NCI-H524 treated with DMSO at 0.1 percent for 48 hours (cell line): Measurements from ENCODE around the gene ATXN10.
"Not testable (repeated sequence)": the region's sequence is repeated elsewhere in the genome, so short reads cannot be mapped to it uniquely, and the experiment has no call there.

ENCODE experiments used
- DNase-seq: peaks from one replicate; lab custom pipeline; 2025; lab: John Stamatoyannopoulos, UW

The ATXN10 gene

GRCh38 chr22:45671783-45672563, at the start of gene ATXN10:
Gene ATXN10 (plus strand): TSS chr22:45671834. CDS start chr22:45672064, 230 bp downstream.
- peak; percentile 29 for DNase-seq

- DNase-seq, result no peak
Measured at GRCh38 chr22:45621836-45622600, 49.6 kb upstream of the ATXN10 start.

- DNase-seq, result not testable (repeated sequence)
Measured at GRCh38 chr22:45623464-45624145, 48.0 kb upstream of the ATXN10 start.

- DNase-seq, result no peak
Measured at GRCh38 chr22:45626198-45626651, 45.4 kb upstream of the ATXN10 start.

- no peak for DNase-seq
Measured at GRCh38 chr22:45627489-45628233, 44.0 kb upstream of the ATXN10 start.

GRCh38 chr22:45628515-45628914, 43.1 kb upstream of the ATXN10 start:
- DNase-seq, result no peak

- DNase-seq, result peak; percentile 83
Measured at GRCh38 chr22:45629469-45630089, 42.1 kb upstream of the ATXN10 start.

GRCh38 chr22:45630436-45630835, 41.2 kb upstream of the ATXN10 start:
- DNase-seq, result no peak

GRCh38 chr22:45631140-45631840, 40.3 kb upstream of the ATXN10 start:
- DNase-seq, result no peak

GRCh38 chr22:45631841-45632238, 39.8 kb upstream of the ATXN10 start:
- no peak for DNase-seq

- DNase-seq, result no peak
Measured at GRCh38 chr22:45632791-45633515, 38.7 kb upstream of the ATXN10 start.

GRCh38 chr22:45636683-45637082, 35.0 kb upstream of the ATXN10 start:
- no peak for DNase-seq

GRCh38 chr22:45638197-45638596, 33.4 kb upstream of the ATXN10 start:
- no peak for DNase-seq

- DNase-seq, result no peak
Measured at GRCh38 chr22:45638834-45639746, 32.5 kb upstream of the ATXN10 start.

- no peak for DNase-seq
Measured at GRCh38 chr22:45639747-45640102, 31.9 kb upstream of the ATXN10 start.

GRCh38 chr22:45640291-45640940, 31.2 kb upstream of the ATXN10 start:
- no peak for DNase-seq

GRCh38 chr22:45640941-45641621, 30.6 kb upstream of the ATXN10 start:
- DNase-seq, result no peak

GRCh38 chr22:45642986-45643385, 28.6 kb upstream of the ATXN10 start:
- DNase-seq, result no peak
